ENCODE results near the gene GAS2.
A peak's percentile ranks its signal among the peaks of the same experiment; 100 is the strongest.

Gene GAS2

GRCh38 chr11:22807391-22807790 is 141.0 kb downstream of the GAS2 start:
- no peak for DNase-seq (ENCODE audit: low read depth in 2 of 2)
- no peak overlapping the region for H3K4me3 ChIP-seq (replicated peaks in 1 of 2; ENCODE audit: low read depth in 2 of 2, low read length in 2 of 2)
- TF ChIP-seq, protein P1, sequence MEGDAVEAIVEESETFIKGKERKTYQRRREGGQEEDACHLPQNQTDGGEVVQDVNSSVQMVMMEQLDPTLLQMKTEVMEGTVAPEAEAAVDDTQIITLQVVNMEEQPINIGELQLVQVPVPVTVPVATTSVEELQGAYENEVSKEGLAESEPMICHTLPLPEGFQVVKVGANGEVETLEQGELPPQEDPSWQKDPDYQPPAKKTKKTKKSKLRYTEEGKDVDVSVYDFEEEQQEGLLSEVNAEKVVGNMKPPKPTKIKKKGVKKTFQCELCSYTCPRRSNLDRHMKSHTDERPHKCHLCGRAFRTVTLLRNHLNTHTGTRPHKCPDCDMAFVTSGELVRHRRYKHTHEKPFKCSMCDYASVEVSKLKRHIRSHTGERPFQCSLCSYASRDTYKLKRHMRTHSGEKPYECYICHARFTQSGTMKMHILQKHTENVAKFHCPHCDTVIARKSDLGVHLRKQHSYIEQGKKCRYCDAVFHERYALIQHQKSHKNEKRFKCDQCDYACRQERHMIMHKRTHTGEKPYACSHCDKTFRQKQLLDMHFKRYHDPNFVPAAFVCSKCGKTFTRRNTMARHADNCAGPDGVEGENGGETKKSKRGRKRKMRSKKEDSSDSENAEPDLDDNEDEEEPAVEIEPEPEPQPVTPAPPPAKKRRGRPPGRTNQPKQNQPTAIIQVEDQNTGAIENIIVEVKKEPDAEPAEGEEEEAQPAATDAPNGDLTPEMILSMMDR (IDR thresholded peaks at IDR 0.05; ENCODE audit: low read depth, low read length), result no peak

GRCh38 chr11:22807855-22808570 is 141.6 kb downstream of the GAS2 start:
- TF ChIP-seq, protein P1 (IDR thresholded peaks at IDR 0.05; ENCODE audit: low read depth, low read length), result no peak
- H3K4me3 ChIP-seq (replicated peaks in 1 of 2; ENCODE audit: low read depth in 2 of 2, low read length in 2 of 2), result no peak overlapping the region
- DNase-seq (ENCODE audit: low read depth in 2 of 2), result peak; percentile 63 to 68

DNA sequence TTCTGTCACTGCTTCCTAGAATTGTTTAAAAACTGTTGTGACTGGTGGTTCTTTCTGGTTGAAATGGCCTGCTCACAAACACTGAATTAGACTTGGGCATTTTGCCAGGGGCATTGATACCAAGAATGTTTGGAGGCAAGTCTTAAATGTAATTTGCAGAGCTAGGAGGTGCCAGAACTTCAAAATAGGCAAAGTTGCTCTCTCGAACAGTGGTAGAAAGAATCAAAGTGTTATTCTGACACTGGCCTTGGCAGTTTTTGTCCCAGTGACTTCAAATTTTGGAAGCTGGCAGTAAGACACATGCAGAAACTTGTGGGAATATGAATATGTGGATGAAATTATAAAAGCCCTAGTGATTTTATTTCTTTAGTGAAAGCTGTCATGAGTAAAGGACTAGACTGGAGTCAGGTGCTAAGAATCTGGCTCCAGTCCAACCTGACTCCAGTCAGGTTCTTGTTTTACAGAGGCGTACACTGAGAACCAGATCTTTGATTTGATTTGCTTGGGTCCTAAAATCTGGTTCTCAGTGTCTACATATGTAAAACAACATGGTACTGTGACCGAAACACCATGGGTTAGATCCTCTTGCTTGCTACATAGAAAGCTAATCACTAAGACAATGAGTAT is 142.3 kb downstream of the GAS2 start:
- TF ChIP-seq, protein P1 (IDR thresholded peaks at IDR 0.05; ENCODE audit: low read depth, low read length), result no peak
- peak; percentile 40 to 44 for DNase-seq (ENCODE audit: low read depth in 2 of 2)
- H3K4me3 ChIP-seq (replicated peaks in 1 of 2; ENCODE audit: low read depth in 2 of 2, low read length in 2 of 2), result no peak overlapping the region

DNA sequence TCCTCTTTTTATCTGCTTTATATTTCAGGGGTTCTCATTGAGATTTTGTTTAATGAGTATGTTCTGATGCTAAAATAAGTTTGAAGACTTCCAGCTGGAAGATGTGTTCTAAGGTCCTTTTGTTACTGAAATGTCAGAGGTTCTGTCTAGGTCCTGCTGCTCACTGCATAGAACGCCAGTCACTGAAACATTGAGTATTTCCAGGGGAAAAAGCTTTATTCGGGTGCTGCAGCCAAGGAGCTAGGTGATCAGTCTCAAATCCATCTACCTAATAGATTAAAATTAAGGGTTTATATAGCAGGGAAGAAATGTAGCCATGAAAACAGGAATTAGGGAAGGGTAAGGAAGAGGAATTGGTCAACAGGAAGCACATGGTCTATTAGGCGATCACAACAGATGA is 143.5 kb downstream of the GAS2 start:
- TF ChIP-seq, protein P1 (IDR thresholded peaks at IDR 0.05; ENCODE audit: low read depth, low read length), result no peak
- DNase-seq (ENCODE audit: low read depth in 2 of 2), result no peak
- H3K4me3 ChIP-seq (replicated peaks in 1 of 2; ENCODE audit: low read depth in 2 of 2, low read length in 2 of 2), result no peak overlapping the region

GRCh38 chr11:22822203-22822602 is 155.8 kb downstream of the GAS2 start:
- H3K4me3 ChIP-seq (replicated peaks in 1 of 2; ENCODE audit: low read depth in 2 of 2, low read length in 2 of 2), result no peak overlapping the region
- TF ChIP-seq, protein P1 (IDR thresholded peaks at IDR 0.05; ENCODE audit: low read depth, low read length), result no peak
- no peak for DNase-seq (ENCODE audit: low read depth in 2 of 2)

DNA sequence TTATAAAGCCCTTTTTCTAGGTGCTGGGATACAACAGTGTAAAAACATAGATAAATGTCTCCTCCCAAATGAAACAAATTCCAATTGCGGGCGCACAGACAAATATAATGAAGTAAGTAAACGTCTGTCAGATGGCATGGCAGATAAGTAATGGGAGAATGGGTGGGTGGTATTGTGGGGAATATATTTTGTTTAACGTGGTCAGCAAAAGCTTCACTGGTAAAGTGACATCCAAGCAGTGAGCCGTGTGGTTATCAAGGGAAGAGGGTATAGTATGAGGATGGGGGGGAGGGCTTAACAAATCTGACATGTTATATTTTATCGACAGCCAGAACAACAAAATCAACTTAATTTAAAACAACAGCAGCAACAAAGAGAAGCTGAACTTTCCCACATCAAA is 162.0 kb downstream of the GAS2 start:
- DNase-seq (ENCODE audit: low read depth in 2 of 2), result no peak

More for the DNA sequence above, 162.0 kb downstream of the GAS2 start:
- H3K4me3 ChIP-seq (replicated peaks in 1 of 2; ENCODE audit: low read depth in 2 of 2, low read length in 2 of 2), result peak overlapping the region in 1 of 2 donors; percentile 89
- TF ChIP-seq, protein P1 (IDR thresholded peaks at IDR 0.05; ENCODE audit: low read depth, low read length), result no peak
